Measurements from ENCODE around the gene CRISP1.
"Not testable (repeated sequence)": the region's sequence is repeated elsewhere in the genome, so short reads cannot be mapped to it uniquely, and the experiment has no call there.

CRISP1 gene

DNA sequence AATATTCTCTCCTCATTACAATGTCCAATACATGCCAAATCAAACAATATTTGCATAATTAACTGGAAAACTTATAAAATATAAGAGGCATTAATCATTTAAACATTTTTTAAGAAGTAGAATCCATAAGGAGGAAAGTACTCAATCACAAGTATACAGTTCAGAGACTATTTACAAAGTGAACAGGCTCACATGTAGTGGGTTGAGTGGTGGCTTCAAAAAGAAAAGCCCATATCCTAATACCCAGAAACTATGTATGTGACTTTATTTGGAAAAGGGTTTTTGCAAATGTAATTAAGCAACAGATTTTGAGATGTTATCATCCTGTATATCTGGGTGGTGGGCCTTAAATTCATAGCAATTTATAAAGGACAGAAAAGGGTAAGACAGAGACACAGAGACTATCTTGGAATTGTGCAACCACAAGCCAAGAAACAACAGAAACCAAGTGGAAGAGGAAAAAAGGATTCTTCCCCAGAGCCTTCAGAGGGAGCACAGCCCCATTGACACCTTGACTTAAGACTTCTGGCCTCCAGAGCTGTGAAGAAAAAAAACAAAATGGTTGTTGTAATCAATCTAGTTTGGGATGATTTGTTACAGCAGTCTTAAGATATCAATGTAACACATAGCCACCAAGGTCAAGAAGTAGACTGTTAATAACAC is 32.7 kb upstream of the CRISP1 start:
- ATAC-seq: no peak
- TF ChIP-seq ARNTL (CRISPR knock-in tag; IDR thresholded peaks at IDR 0.05; ENCODE audit: borderline replicate concordance, low read depth): no peak
- TF ChIP-seq ZNF70 (CRISPR knock-in tag; IDR thresholded peaks at IDR 0.05): no peak
- TF ChIP-seq, protein P1, sequence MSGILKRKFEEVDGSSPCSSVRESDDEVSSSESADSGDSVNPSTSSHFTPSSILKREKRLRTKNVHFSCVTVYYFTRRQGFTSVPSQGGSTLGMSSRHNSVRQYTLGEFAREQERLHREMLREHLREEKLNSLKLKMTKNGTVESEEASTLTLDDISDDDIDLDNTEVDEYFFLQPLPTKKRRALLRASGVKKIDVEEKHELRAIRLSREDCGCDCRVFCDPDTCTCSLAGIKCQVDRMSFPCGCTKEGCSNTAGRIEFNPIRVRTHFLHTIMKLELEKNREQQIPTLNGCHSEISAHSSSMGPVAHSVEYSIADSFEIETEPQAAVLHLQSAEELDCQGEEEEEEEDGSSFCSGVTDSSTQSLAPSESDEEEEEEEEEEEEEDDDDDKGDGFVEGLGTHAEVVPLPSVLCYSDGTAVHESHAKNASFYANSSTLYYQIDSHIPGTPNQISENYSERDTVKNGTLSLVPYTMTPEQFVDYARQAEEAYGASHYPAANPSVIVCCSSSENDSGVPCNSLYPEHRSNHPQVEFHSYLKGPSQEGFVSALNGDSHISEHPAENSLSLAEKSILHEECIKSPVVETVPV (CRISPR knock-in tag; IDR thresholded peaks at IDR 0.05): no peak
- no peak for TF ChIP-seq PPARA (CRISPR knock-in tag; IDR thresholded peaks at IDR 0.05; ENCODE audit: borderline replicate concordance)
- TF ChIP-seq, protein P2, sequence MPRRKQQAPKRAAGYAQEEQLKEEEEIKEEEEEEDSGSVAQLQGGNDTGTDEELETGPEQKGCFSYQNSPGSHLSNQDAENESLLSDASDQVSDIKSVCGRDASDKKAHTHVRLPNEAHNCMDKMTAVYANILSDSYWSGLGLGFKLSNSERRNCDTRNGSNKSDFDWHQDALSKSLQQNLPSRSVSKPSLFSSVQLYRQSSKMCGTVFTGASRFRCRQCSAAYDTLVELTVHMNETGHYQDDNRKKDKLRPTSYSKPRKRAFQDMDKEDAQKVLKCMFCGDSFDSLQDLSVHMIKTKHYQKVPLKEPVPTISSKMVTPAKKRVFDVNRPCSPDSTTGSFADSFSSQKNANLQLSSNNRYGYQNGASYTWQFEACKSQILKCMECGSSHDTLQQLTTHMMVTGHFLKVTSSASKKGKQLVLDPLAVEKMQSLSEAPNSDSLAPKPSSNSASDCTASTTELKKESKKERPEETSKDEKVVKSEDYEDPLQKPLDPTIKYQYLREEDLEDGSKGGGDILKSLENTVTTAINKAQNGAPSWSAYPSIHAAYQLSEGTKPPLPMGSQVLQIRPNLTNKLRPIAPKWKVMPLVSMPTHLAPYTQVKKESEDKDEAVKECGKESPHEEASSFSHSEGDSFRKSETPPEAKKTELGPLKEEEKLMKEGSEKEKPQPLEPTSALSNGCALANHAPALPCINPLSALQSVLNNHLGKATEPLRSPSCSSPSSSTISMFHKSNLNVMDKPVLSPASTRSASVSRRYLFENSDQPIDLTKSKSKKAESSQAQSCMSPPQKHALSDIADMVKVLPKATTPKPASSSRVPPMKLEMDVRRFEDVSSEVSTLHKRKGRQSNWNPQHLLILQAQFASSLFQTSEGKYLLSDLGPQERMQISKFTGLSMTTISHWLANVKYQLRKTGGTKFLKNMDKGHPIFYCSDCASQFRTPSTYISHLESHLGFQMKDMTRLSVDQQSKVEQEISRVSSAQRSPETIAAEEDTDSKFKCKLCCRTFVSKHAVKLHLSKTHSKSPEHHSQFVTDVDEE (CRISPR knock-in tag; IDR thresholded peaks at IDR 0.05): no peak
- no peak for TF ChIP-seq RARB (CRISPR knock-in tag; IDR thresholded peaks at IDR 0.05)
- no peak for TF ChIP-seq ZNF8 (CRISPR knock-in tag; IDR thresholded peaks at IDR 0.05)
- TF ChIP-seq ZFP30 (CRISPR knock-in tag; IDR thresholded peaks at IDR 0.05): no peak
- TF ChIP-seq ESRRG (CRISPR knock-in tag; IDR thresholded peaks at IDR 0.05): no peak
- TF ChIP-seq BACH2 (CRISPR knock-in tag; IDR thresholded peaks at IDR 0.05; ENCODE audit: borderline replicate concordance): no peak
- TF ChIP-seq ZC3H10 (CRISPR knock-in tag; IDR thresholded peaks at IDR 0.05): no peak
- TF ChIP-seq TOX (CRISPR knock-in tag; IDR thresholded peaks at IDR 0.05; ENCODE audit: borderline replicate concordance): no peak
- TF ChIP-seq CSDC2 (CRISPR knock-in tag; IDR thresholded peaks at IDR 0.05): no peak
- no peak for TF ChIP-seq TCF4 (CRISPR knock-in tag; IDR thresholded peaks at IDR 0.05; ENCODE audit: borderline replicate concordance)
- TF ChIP-seq GLIS3 (CRISPR knock-in tag; IDR thresholded peaks at IDR 0.05): no peak

DNA sequence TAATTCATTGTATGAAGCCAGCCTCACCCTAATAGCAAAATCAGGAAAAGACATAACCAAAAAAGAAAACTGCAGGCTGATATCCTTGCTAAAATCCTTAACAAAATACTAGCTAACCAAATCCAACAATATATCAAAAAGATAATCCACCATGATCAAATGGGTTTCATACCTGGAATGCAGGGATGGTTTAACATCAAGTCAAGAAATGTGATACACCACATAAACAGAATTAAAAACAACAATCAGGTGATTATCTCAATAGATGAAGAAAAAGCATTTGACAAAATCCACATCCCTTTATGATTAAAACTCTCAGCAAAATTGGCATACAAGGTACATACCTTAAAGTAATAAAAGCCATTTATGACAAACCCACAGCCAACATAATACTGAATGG is 29.2 kb upstream of the CRISP1 start:
- not testable (repeated sequence) for ATAC-seq

DNA sequence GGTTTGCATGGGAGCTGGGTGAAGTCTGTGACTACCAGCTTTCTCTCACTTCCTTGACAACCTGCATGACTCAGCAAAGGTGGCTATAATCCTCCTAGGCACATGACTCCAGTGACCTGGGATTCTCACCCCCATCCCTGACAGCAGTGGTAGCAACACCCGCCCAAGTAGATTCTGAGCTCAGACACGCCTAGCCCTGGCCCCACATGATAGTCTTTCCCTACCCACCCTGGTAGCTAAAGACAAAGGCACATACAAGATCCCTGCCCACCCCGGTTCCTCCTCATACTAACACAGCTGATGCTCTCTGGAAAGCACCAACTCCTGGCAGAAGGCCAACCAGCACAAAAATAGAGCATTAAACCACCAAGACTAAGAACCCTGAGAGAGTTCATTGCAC is 25.9 kb upstream of the CRISP1 start:
- ATAC-seq: no peak

More for the DNA sequence above, 25.9 kb upstream of the CRISP1 start:
- TF ChIP-seq OSR1 (CRISPR knock-in tag; IDR thresholded peaks at IDR 0.05) (no peak), ISL1 (CRISPR knock-in tag; IDR thresholded peaks at IDR 0.05) (no peak), TOX (CRISPR knock-in tag; IDR thresholded peaks at IDR 0.05; ENCODE audit: borderline replicate concordance) (no peak), GLIS3 (CRISPR knock-in tag; IDR thresholded peaks at IDR 0.05) (no peak)
- TF ChIP-seq, protein P1 (CRISPR knock-in tag; IDR thresholded peaks at IDR 0.05): no peak
- TF ChIP-seq, protein P3, sequence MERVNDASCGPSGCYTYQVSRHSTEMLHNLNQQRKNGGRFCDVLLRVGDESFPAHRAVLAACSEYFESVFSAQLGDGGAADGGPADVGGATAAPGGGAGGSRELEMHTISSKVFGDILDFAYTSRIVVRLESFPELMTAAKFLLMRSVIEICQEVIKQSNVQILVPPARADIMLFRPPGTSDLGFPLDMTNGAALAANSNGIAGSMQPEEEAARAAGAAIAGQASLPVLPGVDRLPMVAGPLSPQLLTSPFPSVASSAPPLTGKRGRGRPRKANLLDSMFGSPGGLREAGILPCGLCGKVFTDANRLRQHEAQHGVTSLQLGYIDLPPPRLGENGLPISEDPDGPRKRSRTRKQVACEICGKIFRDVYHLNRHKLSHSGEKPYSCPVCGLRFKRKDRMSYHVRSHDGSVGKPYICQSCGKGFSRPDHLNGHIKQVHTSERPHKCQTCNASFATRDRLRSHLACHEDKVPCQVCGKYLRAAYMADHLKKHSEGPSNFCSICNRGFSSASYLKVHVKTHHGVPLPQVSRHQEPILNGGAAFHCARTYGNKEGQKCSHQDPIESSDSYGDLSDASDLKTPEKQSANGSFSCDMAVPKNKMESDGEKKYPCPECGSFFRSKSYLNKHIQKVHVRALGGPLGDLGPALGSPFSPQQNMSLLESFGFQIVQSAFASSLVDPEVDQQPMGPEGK (CRISPR knock-in tag; IDR thresholded peaks at IDR 0.05; ENCODE audit: borderline replicate concordance): no peak
- TF ChIP-seq, protein P4, sequence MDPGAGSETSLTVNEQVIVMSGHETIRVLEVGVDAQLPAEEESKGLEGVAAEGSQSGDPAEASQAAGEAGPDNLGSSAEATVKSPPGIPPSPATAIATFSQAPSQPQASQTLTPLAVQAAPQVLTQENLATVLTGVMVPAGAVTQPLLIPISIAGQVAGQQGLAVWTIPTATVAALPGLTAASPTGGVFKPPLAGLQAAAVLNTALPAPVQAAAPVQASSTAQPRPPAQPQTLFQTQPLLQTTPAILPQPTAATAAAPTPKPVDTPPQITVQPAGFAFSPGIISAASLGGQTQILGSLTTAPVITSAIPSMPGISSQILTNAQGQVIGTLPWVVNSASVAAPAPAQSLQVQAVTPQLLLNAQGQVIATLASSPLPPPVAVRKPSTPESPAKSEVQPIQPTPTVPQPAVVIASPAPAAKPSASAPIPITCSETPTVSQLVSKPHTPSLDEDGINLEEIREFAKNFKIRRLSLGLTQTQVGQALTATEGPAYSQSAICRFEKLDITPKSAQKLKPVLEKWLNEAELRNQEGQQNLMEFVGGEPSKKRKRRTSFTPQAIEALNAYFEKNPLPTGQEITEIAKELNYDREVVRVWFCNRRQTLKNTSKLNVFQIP (CRISPR knock-in tag; IDR thresholded peaks at IDR 0.05; ENCODE audit: borderline replicate concordance, low read depth): no peak
